BJ (cell line): ENCODE measurements around the gene NUDCD2. TPM values are rescaled to one million over a fixed set of nuclear protein-coding genes. Genes with fewer than 3 reads are reported as not detected.
"Not testable (repeated sequence)": the region's sequence is repeated elsewhere in the genome, so short reads cannot be mapped to it uniquely, and the experiment has no call there.

Source experiments
- CTCF ChIA-PET: fragments of 350-600 bp; formaldehyde crosslinking; extraction: SDS; loops from one replicate; lab custom pipeline; 2021; ENCODE audit warnings: antibody characterized with exemption, inconsistent platforms; lab: Yijun Ruan, JAX
- POLR2A ChIA-PET: fragments of 300-600 bp; sonication (Branson Sonifier 250); formaldehyde crosslinking; extraction: SDS; loops from one replicate; lab custom pipeline; 2021; ENCODE audit warnings: antibody characterized with exemption; lab: Charles Lee
- DNase-seq: peaks from one replicate; pipeline ENCODE4 v3.0.0-alpha.2; 2011; ENCODE audit warnings: low read depth
- H3K27me3 ChIP-seq: 2 replicates; pipeline ENCODE4 v1.6.0; 2011; ENCODE audit warnings: low read length; ENCODE audit not compliant: control insufficient read depth, insufficient read depth
- H3K36me3 ChIP-seq: 2 replicates; pipeline ENCODE4 v1.5.1; 2011; ENCODE audit warnings: low read length; ENCODE audit not compliant: control insufficient read depth, insufficient read depth
- H3K4me3 ChIP-seq: 2 replicates; pipeline ENCODE4 v1.5.1; 2011; ENCODE audit warnings: low read depth, mild to moderate bottlenecking, control low read depth, low read length
- CTCF ChIP-seq: IDR thresholded peaks from 2 replicates; pipeline ENCODE4 v1.5.1; 2011; ENCODE audit warnings: low read depth, mild to moderate bottlenecking, control low read depth, inconsistent platforms, low read length, moderate library complexity; ENCODE audit not compliant: insufficient read depth
- polyA plus RNA-seq: library from polyadenylated mRNA; depleted of rRNA; stranded (reverse); fragments of >200 nt; gene quantifications from 2 replicates; pipeline ENCODE4 v1.2.3, GENCODE V29; 2011; rRNA removed
- small RNA-seq: library from RNA; depleted of rRNA; stranded (forward); fragments of <200 nt; gene quantifications from one replicate; pipeline ENCODE3, GENCODE V24; 2012; ENCODE audit warnings: low replicate concordance, low read depth; ENCODE audit not compliant: insufficient read length

The NUDCD2 gene
- polyA plus RNA-seq, 1 experiment, result 2.5 TPM

GRCh38 chr5:163402007-163402406 lies 57.9 kb downstream of the NUDCD2 start:
- ChIA-PET POLR2A (no interaction called here), CTCF (interaction anchor here (1.3 kb wide), 1 partner anchor 23 kb away, joined by 3 read pairs; no protein-coding TSS in a partner anchor)
- no peak for DNase-seq
- Histone ChIP-seq H3K4me3 (no peak overlapping the region), H3K36me3 (no peaks in the 10 kb centered on the region), H3K27me3 (no peaks in the 10 kb centered on the region)
- TF ChIP-seq CTCF, result no peak

DNA sequence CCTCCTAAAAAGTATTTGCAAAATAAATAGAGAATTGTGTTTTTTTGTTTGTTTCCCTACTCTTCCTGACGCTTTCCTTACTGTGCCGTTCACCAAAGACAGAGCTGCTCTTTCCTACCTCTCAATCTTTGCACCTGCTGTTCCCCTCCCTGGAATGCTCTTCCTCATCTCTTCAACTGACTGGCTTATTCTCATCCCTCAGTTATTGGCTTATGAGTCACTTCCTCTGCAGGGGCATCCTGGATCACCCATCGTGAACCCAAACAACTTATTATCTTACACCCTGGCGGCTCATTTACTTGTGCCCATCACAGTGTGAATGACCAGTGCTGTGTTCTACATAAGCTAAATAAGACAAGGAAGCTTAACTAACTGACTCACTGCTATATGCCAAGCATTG lies 58.6 kb downstream of the NUDCD2 start:
- no peak for TF ChIP-seq CTCF
- DNase-seq, result no peak
- Histone ChIP-seq H3K27me3 (no peaks in the 10 kb centered on the region), H3K4me3 (no peak overlapping the region), H3K36me3 (no peaks in the 10 kb centered on the region)
- POLR2A ChIA-PET, result no interaction called here
- CTCF ChIA-PET, result interaction anchor here (1.3 to 5.3 kb wide), 2 partner anchors 7 to 22 kb away, joined by 3 to 30 read pairs; no protein-coding TSS in a partner anchor

DNA sequence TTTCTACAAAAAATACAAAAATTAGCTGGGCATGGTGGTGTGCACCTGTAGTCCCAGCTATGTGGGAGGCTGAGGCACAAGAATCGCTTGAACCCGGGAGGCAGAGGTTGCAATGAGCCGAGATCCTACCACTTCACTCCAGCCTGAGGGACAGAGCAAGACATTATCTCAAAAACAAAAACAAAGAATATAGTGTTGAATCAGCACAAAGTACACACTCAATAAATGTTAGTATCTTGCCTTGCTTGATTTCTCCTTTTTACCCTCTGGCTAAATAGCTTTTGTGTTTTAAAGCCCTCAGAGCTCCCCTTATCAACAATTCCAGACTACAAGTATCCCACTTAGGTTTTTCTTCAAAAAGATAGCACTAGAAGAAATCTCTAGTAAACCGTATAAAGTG lies 60.0 kb downstream of the NUDCD2 start:
- H3K4me3 ChIP-seq, result no peak overlapping the region
- no peaks in the 10 kb centered on the region for H3K36me3 ChIP-seq
- H3K27me3 ChIP-seq, result no peaks in the 10 kb centered on the region
- no peak for DNase-seq
- ChIA-PET CTCF (interaction anchor here (5.3 kb wide), 1 partner anchor 8 kb away, joined by 30 read pairs; no protein-coding TSS in a partner anchor), POLR2A (no interaction called here)
- no peak for TF ChIP-seq CTCF

DNA sequence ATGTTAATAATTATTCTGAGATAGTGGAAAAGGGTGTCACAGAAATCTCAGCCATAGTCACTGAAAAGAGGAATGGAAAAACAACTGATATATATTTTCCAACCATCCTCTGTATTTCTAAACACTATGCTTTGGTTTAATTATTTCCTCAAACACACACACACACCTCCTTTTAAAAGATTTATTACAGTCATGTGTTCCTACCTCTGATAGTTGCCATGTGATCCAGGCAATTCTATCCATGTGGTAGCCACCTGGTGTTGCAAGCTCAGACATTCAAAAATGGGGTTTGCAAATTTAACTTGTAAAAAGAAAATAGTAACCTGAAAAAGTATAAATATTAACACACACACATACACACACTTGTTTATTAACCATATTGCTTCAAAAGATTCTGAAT lies 62.5 kb downstream of the NUDCD2 start:
- no peaks in the 10 kb centered on the region for H3K36me3 ChIP-seq
- TF ChIP-seq CTCF, result no peak
- CTCF ChIA-PET, result interaction anchor here (5.3 kb wide), 1 partner anchor 11 kb away, joined by 30 read pairs; no protein-coding TSS in a partner anchor

DNA sequence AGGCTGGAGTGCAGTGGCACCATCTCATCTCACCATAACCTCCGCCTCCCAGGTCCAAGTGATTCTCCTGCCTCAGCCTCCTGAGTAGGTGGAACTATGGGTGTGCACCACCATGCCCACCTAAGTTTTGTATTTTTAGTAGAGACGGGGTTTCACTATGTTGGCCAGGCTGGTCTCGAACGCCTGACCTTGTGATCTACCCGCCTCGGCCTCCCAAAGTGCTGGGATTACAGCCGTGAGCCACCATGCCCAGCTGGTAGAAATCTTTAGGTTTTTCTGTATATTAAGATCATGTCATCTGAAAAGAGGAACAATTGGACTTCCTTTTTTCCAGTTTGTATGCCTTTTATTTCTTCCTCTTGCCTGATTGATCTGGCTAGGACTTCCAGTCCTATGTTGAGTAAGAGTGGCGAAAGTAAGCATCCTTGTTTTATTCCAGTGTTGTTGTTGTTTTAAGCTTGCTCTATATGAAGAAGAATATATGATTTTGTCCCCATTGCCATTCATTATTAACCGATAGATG lies 63.0 kb downstream of the NUDCD2 start:
- H3K36me3 ChIP-seq, DNase-seq, POLR2A ChIA-PET, H3K27me3 ChIP-seq, H3K4me3 ChIP-seq: not testable (repeated sequence)
- CTCF ChIA-PET, result interaction anchor here (5.3 kb wide), 1 partner anchor 11 kb away, joined by 30 read pairs; no protein-coding TSS in a partner anchor

More for the DNA sequence above, 62.5 kb downstream of the NUDCD2 start:
- no peaks in the 10 kb centered on the region for H3K27me3 ChIP-seq
- POLR2A ChIA-PET, result no interaction called here
- no peak overlapping the region for H3K4me3 ChIP-seq
- no peak for DNase-seq

Small RNA genes within 50 kb of the gene (small RNA-seq; reads per million reads assigned to genes)
- gene AC008723.1, result not detected

Other genes with a start within 250 kb of the NUDCD2 start
- gene CCNG1, start 22.5 kb downstream of the NUDCD2 start, polyA plus RNA-seq, result 74.2 and 125 TPM in 2 replicates
- gene HMMR, start 530 bp upstream of the NUDCD2 start, polyA plus RNA-seq, result 5.4 and 12.0 TPM in 2 replicates
- 23.5 and 40.3 TPM in 2 replicates for gene MAT2B, start 45.5 kb upstream of the NUDCD2 start, polyA plus RNA-seq